SK-N-SH (cell line): ENCODE results near the gene SERPIND1. TPM values are rescaled to one million over a fixed set of nuclear protein-coding genes. Genes with fewer than 3 reads are reported as not detected.

Experiments
- CTCF ChIA-PET: fragments of 300-600, 350-600 bp; formaldehyde crosslinking; extraction: SDS; loops from one replicate; lab custom pipeline; 2021; lab: Yijun Ruan, JAX
- POLR2A ChIA-PET: fragments of 350-600 bp; sonication (Branson Sonifier 250); formaldehyde crosslinking; extraction: SDS; loops from one replicate; lab custom pipeline; 2020; ENCODE audit warnings: antibody characterized with exemption, inconsistent platforms; lab: Yijun Ruan, JAX
- DNase-seq: peaks from one replicate; pipeline ENCODE4 v3.0.0; 2012
- H2AFZ ChIP-seq: fragments of 200-600 bp; sonication (generic); 2 replicates; pipeline ENCODE4 v1.8.1; 2016; ENCODE audit warnings: antibody characterized with exemption, mild to moderate bottlenecking, low read depth
- H3F3A ChIP-seq: fragments of 200-600 bp; sonication (generic); replicated peaks from 2 replicates; pipeline ENCODE3; 2016; ENCODE audit warnings: antibody characterized with exemption, mild to moderate bottlenecking; ENCODE audit not compliant: insufficient read depth
- H3K27ac ChIP-seq, 2 experiments: fragments of 200-500 bp in 1 of 2; fragments of 200-600 bp in 1 of 2; sonication (Bioruptor generic) in 1 of 2; sonication (generic), shearing (Covaris generic) in 1 of 2; 2 replicates each; pipeline versions ENCODE4 v1.5.1 to v1.6.1; 2014 to 2016; ENCODE audit warnings: low read depth in 2 of 2, inconsistent platforms in 1 of 2, low read length in 1 of 2, mild to moderate bottlenecking in 1 of 2, mixed read lengths in 1 of 2
- H3K27me3 ChIP-seq: fragments of 200-600 bp; sonication (generic), shearing (Covaris generic); 2 replicates; pipeline ENCODE4 v1.6.1; 2016; ENCODE audit warnings: mixed run types; ENCODE audit not compliant: insufficient read depth
- H3K36me3 ChIP-seq, 2 experiments: fragments of 200-500 bp in 1 of 2; fragments of 200-600 bp in 1 of 2; sonication (Bioruptor generic) in 1 of 2; sonication (generic) in 1 of 2; replicated peaks in 1 of 2; 2 replicates each; pipeline versions ENCODE3 to v1.5.1; 2014 to 2016; ENCODE audit warnings: low read length in 1 of 2, mild to moderate bottlenecking in 1 of 2; ENCODE audit not compliant: insufficient read depth in 2 of 2, control insufficient read depth in 1 of 2
- H3K4me1 ChIP-seq, 2 experiments: fragments of 200-500 bp in 1 of 2; fragments of 200-600 bp in 1 of 2; sonication (Bioruptor generic) in 1 of 2; sonication (generic), shearing (Covaris generic) in 1 of 2; 2 replicates each; pipeline versions ENCODE4 v1.5.1 to v1.6.1; 2014 to 2016; ENCODE audit warnings: low read depth in 1 of 2, low read length in 1 of 2, mixed run types in 1 of 2; ENCODE audit not compliant: insufficient read depth in 2 of 2, control insufficient read depth in 1 of 2
- H3K4me2 ChIP-seq: fragments of 200-600 bp; sonication (generic), shearing (Covaris generic); 2 replicates; pipeline ENCODE4 v1.6.1; 2017; ENCODE audit warnings: mixed run types
- H3K4me3 ChIP-seq, 2 experiments: fragments of 200-500 bp in 1 of 2; fragments of 200-600 bp in 1 of 2; sonication (Bioruptor generic) in 1 of 2; sonication (generic), shearing (Covaris generic) in 1 of 2; 2 replicates each; pipeline versions ENCODE4 v1.5.1 to v1.8.1; 2014 to 2016; ENCODE audit warnings: low read depth in 2 of 2, inconsistent platforms in 1 of 2, low read length in 1 of 2, mild to moderate bottlenecking in 1 of 2, mixed read lengths in 1 of 2, moderate library complexity in 1 of 2
- H3K79me2 ChIP-seq: fragments of 200-600 bp; sonication (generic); 2 replicates; pipeline ENCODE4 v1.8.1; 2017; ENCODE audit warnings: mild to moderate bottlenecking; ENCODE audit not compliant: insufficient read depth
- H3K9ac ChIP-seq: fragments of 200-600 bp; sonication (generic); 2 replicates; pipeline ENCODE4 v1.6.1; 2017; ENCODE audit warnings: mixed run types
- H3K9me2 ChIP-seq: fragments of 200-600 bp; sonication (generic); 2 replicates; pipeline ENCODE4 v1.6.1; 2017; ENCODE audit warnings: mixed run types
- H3K9me3 ChIP-seq: fragments of 200-600 bp; sonication (generic); 2 replicates; pipeline ENCODE4 v1.6.1; 2017; ENCODE audit warnings: mixed run types, mild to moderate bottlenecking, moderate library complexity
- H4K20me1 ChIP-seq: fragments of 200-600 bp; sonication (generic); 2 replicates; pipeline ENCODE4 v1.6.1; 2017; ENCODE audit warnings: mild to moderate bottlenecking, mixed run types; ENCODE audit not compliant: insufficient read depth
- CHD2 ChIP-seq: fragments of 150-350 bp; IDR thresholded peaks from 2 replicates; pipeline ENCODE4 v1.6.1; 2018; ENCODE audit warnings: low read length; ENCODE audit not compliant: partially characterized antibody
- CTCF ChIP-seq: fragments of 200-600 bp; sonication (generic); IDR thresholded peaks from 2 replicates; pipeline ENCODE4 v1.6.1; 2017; ENCODE audit warnings: antibody characterized with exemption, mild to moderate bottlenecking, moderate library complexity
- EP300 ChIP-seq, 2 experiments: IDR thresholded peaks; 2 replicates each; pipeline versions ENCODE4 v1.4.0 to v1.6.1; 2012; ENCODE audit warnings: borderline replicate concordance in 1 of 2, low read depth in 1 of 2, low read length in 1 of 2
- FOXJ3 ChIP-seq: sonication (generic); formaldehyde crosslinking; IDR thresholded peaks from 2 replicates; pipeline ENCODE4 v1.5.1; 2020; ENCODE audit warnings: mild to moderate bottlenecking, missing genetic modification reagents
- FOXM1 ChIP-seq: IDR thresholded peaks from 2 replicates; pipeline ENCODE4 v1.4.0; 2012; ENCODE audit warnings: low read depth, mild to moderate bottlenecking
- GABPA ChIP-seq: IDR thresholded peaks from 2 replicates; pipeline ENCODE4 v1.4.0; 2012; ENCODE audit warnings: low read depth, mild to moderate bottlenecking
- GATA2 ChIP-seq: sonication (generic); formaldehyde crosslinking; IDR thresholded peaks from 2 replicates; pipeline ENCODE4 v1.5.0; 2020; ENCODE audit warnings: mild to moderate bottlenecking, missing genetic modification reagents
- JUND ChIP-seq: IDR thresholded peaks from 2 replicates; pipeline ENCODE4 v1.4.0; 2012
- MAX ChIP-seq: IDR thresholded peaks from 2 replicates; pipeline ENCODE4 v1.4.0; 2012; ENCODE audit warnings: low read depth
- MEF2A ChIP-seq: IDR thresholded peaks from 2 replicates; pipeline ENCODE4 v1.4.0; 2012; ENCODE audit warnings: low read depth, borderline replicate concordance
- MXI1 ChIP-seq: IDR thresholded peaks from 2 replicates; pipeline ENCODE4 v1.6.1; 2012; ENCODE audit warnings: mild to moderate bottlenecking, low read depth, low read length, improper control_type of control experiment
- NFIC ChIP-seq: IDR thresholded peaks from 2 replicates; pipeline ENCODE4 v1.4.0; 2012; ENCODE audit warnings: borderline replicate concordance
- NRF1 ChIP-seq: IDR thresholded peaks from 2 replicates; pipeline ENCODE4 v1.6.1; 2012; ENCODE audit warnings: low read depth, mild to moderate bottlenecking, low read length
- PBX3 ChIP-seq: IDR thresholded peaks from 2 replicates; pipeline ENCODE4; 2012
- POLR2AphosphoS5 ChIP-seq: IDR thresholded peaks from 2 replicates; pipeline ENCODE4 v1.6.1; 2012; ENCODE audit warnings: low read depth, low read length
- RCOR1 ChIP-seq: fragments of 150-350 bp; IDR thresholded peaks from 2 replicates; pipeline ENCODE4 v1.6.1; 2017; ENCODE audit warnings: antibody characterized with exemption, low read length
- SIN3A ChIP-seq: IDR thresholded peaks from 2 replicates; pipeline ENCODE4 v1.6.1; 2012; ENCODE audit warnings: low read depth, mild to moderate bottlenecking, low read length, moderate library complexity, borderline replicate concordance
- USF1 ChIP-seq: IDR thresholded peaks from 2 replicates; pipeline ENCODE4 v1.4.0; 2012; ENCODE audit warnings: low read depth, borderline replicate concordance
- USF2 ChIP-seq: fragments of 150-350 bp; IDR thresholded peaks from 2 replicates; pipeline ENCODE4 v1.6.1; 2017; ENCODE audit warnings: antibody characterized with exemption, low read length, low read depth, borderline replicate concordance
- YY1 ChIP-seq: IDR thresholded peaks from 2 replicates; pipeline ENCODE4 v1.4.0; 2012; ENCODE audit warnings: low read depth, mild to moderate bottlenecking
- WGBS: methylation state at CpG from one replicate; pipeline ENCODE4 v1.1.6; 2017; ENCODE audit warnings: low lambda C conversion rate; 5-methylcytosine and 5-hydroxymethylcytosine counted together
- polyA plus RNA-seq, 3 experiments: library from polyadenylated mRNA; depleted of rRNA; stranded (reverse); fragments of >200 nt; gene quantifications; 2 replicates each; pipeline ENCODE4 v1.2.3, GENCODE V29; 2012

The SERPIND1 gene
- polyA plus RNA-seq, 1 of the 3 experiments (the other 2 are of a cell fraction) = not detected

GRCh38 chr22:20750461-20751184 is 23.3 kb upstream of the SERPIND1 start (continued):
- TF ChIP-seq GABPA (no peak), CHD2 (no peak)

GRCh38 chr22:20751185-20751851 is 22.6 kb upstream of the SERPIND1 start:
- H3K9ac ChIP-seq = no peak overlapping the region
- peaks cover 0 to 4% of the 10 kb centered on the region in 2 experiments; a peak in 1 of 4 replicates for H3K4me1 ChIP-seq
- no peak for TF ChIP-seq GABPA
- TF ChIP-seq MEF2A = no peak
- TF ChIP-seq RCOR1 = no peak
- no peak for TF ChIP-seq CTCF
- TF ChIP-seq USF1 = no peak
- TF ChIP-seq SIN3A = no peak
- no peak for TF ChIP-seq JUND
- TF ChIP-seq FOXJ3 (CRISPR knock-in tag) = no peak
- TF ChIP-seq NFIC = no peak
- no peak for TF ChIP-seq NRF1
- no peak for TF ChIP-seq GATA2 (CRISPR knock-in tag)
- no peak for TF ChIP-seq PBX3
- no peak for TF ChIP-seq MXI1
- TF ChIP-seq EP300 (IDR thresholded peaks at IDR 0.05; ENCODE audit: borderline replicate concordance in 1 of 2, low read depth in 1 of 2, low read length in 1 of 2) = no peak
- no peak for TF ChIP-seq MAX
- TF ChIP-seq FOXM1 = no peak
- no peak for TF ChIP-seq YY1
- TF ChIP-seq POLR2AphosphoS5 = no peak
- TF ChIP-seq USF2 = no peak
- TF ChIP-seq, all 33 proteins: peak for 0
- Histone ChIP-seq H3K79me2 (no peaks in the 10 kb centered on the region), H4K20me1 (no peaks in the 10 kb centered on the region; the same call in 1 of the 2 replicates), H3K9me3 (no peaks in the 10 kb centered on the region), H3K27ac (no peak overlapping the region), H3F3A (no peaks in the 10 kb centered on the region), H3K36me3 (peaks cover 5 to 35% of the 10 kb centered on the region in 2 experiments), H3K4me2 (no peak overlapping the region), H3K4me3 (no peak overlapping the region), H3K27me3 (no peaks in the 10 kb centered on the region), H3K9me2 (no peaks in the 10 kb centered on the region), H2AFZ (no peak overlapping the region)
- CTCF ChIA-PET = interaction anchor here (4.7 kb wide), 1 partner anchor 9 kb away, joined by 29 read pairs; no protein-coding TSS in a partner anchor
- WGBS = 95% methylated on average over 9 of the region's 18 CpGs
- POLR2A ChIA-PET = no interaction called here
- DNase-seq = no peak
